ENCODE results near the gene PRUNE2.
"Not testable (repeated sequence)": the region's sequence is repeated elsewhere in the genome, so short reads cannot be mapped to it uniquely, and the experiment has no call there.

The PRUNE2 gene

GRCh38 chr9:76866689-76867088 lies 39.2 kb downstream of the PRUNE2 start:
- no peak for DNase-seq

GRCh38 chr9:76863832-76864231 lies 42.1 kb downstream of the PRUNE2 start:
- no peak for DNase-seq

- no peak for DNase-seq
Observed at GRCh38 chr9:76859860-76860259, 46.1 kb downstream of the PRUNE2 start.

GRCh38 chr9:76858248-76858647 lies 47.7 kb downstream of the PRUNE2 start:
- DNase-seq = not testable (repeated sequence)

GRCh38 chr9:76856016-76856415 lies 49.9 kb downstream of the PRUNE2 start:
- DNase-seq = no peak

GRCh38 chr9:76855015-76855414 lies 50.9 kb downstream of the PRUNE2 start:
- no peak for DNase-seq

- no peak for DNase-seq
Observed at GRCh38 chr9:76852026-76852425, 53.9 kb downstream of the PRUNE2 start.

GRCh38 chr9:76846297-76846696 lies 59.6 kb downstream of the PRUNE2 start:
- DNase-seq = no peak

DNA sequence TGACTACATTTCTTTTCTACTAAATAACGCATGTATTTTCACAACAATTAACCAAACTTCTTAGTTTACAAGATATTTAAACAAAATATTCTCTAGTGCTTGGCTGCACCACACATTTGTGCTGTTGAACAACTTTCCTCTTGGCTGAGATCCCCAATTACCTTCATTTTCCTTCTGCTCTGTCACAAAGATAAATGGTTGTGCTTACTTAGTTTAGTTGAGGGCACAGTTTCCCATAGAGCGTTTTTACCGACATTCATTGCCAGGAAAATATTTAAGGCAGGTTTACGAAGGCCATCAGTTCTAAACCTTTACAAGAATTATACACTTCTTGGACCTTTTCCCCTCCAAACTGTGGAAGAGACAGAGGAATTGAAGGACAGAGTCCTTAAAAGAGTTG lies 60.7 kb downstream of the PRUNE2 start:
- DNase-seq = no peak

- no peak for DNase-seq
Observed at GRCh38 chr9:76835571-76836283, 70.2 kb downstream of the PRUNE2 start.

DNA sequence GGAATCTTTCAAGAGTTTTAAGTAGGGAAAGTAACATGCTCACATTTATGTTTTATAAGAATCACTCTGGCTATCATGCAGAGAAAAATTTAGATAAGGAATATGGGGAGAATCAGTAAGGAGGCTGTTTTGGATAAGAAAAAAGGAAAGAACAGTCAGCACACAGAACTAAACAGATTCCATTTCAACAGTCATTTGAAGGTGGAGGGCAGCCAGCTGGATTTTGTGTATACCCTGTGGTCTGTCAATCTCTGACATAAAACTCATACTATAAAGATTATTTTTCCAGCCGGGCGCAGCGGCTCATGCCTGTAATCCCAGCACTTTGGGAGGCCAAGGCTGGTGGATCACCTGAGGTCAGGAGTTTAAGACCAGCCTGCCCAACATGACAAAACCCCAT lies 77.5 kb downstream of the PRUNE2 start:
- no peak for DNase-seq

GRCh38 chr9:76827296-76828080 lies 78.4 kb downstream of the PRUNE2 start:
- DNase-seq = no peak

DNA sequence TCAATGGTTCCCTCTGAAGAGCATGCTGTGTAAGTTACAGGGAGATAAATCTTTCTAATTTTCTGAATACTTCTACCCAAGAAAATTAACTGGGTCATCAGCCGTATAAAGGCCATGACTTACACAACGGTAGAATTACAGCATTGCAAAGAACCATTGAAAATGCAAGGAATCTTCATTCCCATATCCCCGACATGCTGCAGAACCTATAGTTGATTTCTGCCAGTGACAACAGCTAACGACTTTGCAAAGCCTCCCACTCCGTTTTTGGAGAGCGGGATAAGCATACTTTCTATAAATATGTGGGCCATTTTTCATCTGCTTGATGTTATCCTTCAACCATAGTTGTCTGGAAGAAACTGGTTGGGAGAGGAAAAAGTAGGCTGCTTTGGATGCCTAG lies 85.5 kb downstream of the PRUNE2 start:
- no peak for DNase-seq

- DNase-seq = peak; percentile 9
Observed at GRCh38 chr9:76818271-76818670, 87.6 kb downstream of the PRUNE2 start.

GRCh38 chr9:76817489-76817888 lies 88.4 kb downstream of the PRUNE2 start:
- no peak for DNase-seq

DNA sequence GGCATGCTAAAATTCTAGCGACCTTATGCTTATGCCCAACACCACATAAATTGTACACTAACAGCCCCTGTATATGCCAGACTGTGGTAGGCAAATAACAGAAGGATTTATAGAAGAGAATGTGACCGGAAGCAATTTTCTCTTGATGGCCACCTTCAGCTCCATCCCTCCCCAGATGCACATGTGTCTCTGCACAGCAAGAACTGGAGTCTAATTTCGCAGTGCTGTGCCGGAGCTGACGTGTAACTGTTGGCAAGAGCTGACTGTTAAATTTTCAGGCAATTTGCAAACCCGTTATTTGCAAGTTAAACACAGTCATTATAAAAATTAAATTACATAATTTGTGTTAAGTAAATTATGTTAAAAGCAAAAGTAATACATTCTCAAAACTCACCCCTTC lies 93.3 kb downstream of the PRUNE2 start:
- DNase-seq = no peak

DNA sequence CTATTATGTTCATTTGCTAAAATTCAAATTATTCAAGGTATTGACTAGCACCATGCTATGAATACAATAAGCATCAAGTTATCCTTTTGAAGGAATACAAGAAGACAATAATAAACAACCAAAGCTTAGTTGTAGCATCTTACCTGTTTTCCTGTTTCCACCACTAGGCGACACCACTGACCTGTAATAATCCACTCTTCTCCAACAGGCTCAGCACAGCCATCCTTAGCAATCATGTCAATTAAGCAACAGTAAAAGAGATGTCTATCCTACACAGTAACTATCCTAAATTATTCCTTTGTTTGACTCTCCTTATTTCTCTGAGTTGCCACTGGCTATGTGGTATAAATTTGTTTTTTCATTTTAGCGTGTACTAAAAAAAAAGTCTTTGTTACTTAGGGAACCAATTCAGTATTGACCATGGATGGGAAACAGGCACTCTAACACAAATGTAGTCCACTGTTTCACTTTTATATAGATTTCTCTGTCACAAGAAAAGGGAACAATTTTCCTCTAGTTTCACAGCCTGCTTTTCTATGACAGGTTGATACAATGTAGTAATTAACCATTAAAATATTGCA lies 95.4 kb downstream of the PRUNE2 start:
- DNase-seq = peak; percentile 57

DNA sequence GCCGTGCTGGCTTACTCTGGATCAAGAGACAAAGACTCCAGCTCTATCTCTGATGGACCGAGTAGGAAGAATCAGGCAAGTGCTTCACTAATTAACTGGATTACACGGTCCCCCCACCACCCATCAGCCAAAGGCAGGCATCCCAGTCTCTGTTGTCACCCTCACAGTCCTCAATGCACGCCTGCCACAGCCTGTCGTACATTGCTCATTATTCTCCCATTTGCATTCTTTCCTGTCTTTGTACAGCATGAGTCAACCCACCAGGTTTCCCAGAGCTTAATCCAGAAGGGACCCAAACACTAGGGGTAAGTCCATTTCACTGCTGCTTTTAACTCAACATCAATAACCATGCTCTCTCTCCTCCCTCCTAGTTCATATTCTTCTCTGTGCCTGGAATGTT lies 97.3 kb downstream of the PRUNE2 start:
- DNase-seq = no peak

DNA sequence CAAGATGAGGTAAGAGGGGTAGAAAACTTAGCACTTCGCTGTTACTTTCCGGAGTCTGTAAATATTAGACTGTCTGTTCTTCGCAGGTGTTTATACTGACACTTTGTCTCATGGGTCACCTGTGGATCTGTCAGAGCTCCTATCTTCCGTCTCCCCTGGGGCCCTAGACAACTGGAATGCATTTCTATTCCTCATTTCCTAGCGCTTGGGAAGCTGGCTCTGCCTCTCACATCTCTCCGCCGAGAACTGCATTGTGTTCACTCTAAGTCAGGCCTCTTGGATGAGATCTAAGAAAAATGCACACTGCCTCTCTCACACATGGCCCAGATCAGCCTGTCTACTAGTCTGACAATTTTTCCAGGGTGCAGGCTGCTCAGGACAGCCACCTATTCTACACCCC lies 102.2 kb downstream of the PRUNE2 start:
- DNase-seq = no peak

- no peak for DNase-seq
Observed at GRCh38 chr9:76803083-76803482, 102.8 kb downstream of the PRUNE2 start.

DNA sequence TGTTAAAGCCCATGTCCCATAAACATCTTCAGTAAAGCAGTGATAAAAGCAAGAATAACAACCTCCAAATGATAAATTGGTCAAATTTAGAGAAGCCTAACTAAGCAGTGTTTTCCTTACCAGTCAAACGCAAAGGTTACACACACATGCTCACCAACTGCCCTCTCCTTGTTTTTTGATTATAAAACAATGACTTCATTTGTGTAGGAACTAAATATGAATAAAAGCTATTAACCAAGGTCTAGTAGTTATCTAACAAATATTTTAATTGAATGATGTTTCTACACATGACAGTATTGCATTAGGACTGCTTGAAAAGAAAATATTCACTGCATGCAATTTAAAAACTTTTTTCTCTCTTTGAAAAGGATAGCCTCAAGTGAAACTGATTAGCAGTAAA lies 105.0 kb downstream of the PRUNE2 start:
- DNase-seq = no peak

- no peak for DNase-seq
Observed at GRCh38 chr9:76799473-76799872, 106.4 kb downstream of the PRUNE2 start.

GRCh38 chr9:76798527-76798926 lies 107.4 kb downstream of the PRUNE2 start:
- DNase-seq = no peak

GRCh38 chr9:76796296-76796695 lies 109.6 kb downstream of the PRUNE2 start:
- no peak for DNase-seq

Data from retina (tissue), 1 donor.